ENCODE data around the gene DSN1.

Gene DSN1

DNA sequence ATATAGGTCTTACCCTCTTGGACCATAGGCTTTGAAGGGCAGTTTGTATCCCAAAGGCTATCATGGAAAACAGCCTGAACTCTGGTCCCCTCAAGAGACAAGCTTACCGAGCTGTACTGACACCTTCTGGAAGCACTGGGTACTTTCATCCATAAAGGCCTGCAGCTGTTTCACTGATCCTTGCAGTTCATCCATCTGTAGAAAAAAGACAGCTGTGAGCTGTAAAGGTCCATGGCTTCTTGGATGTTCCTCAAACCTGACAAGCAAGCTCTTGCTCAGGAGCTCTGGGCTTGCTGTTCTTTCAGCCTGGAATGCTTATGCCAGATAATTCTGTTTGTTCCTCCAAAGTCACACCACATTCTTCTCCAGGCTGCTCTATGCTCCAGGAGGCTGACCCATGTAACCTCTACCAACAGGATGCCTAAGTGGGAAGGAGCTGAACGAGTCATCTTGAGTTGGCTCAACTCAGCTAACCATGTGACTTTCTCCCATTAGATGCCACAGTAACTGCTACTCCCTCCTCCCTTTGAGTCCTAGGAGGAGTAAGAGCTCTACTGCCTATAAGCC is 18.8 kb downstream of the DSN1 start:
- no peak for FAIRE-seq

DNA sequence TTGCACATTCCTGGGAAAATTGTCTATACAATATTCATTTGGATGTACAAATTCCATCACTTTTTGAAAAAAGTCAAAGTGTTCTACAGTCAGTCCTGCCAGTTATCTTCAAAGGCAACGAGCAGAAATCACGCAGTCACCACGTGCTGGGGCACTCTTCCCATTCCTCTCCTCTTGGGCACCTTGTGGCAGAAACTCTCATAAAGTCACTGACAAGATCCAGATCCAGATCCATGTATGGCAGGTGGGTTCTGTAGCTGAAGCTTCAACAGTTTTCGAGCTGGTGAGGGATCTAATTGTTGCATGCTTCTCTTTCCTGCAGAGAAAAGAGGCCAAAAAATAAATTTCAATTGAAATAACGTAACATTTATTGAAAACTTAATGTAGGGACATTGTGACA is 21.0 kb downstream of the DSN1 start:
- FAIRE-seq, result no peak

DNA sequence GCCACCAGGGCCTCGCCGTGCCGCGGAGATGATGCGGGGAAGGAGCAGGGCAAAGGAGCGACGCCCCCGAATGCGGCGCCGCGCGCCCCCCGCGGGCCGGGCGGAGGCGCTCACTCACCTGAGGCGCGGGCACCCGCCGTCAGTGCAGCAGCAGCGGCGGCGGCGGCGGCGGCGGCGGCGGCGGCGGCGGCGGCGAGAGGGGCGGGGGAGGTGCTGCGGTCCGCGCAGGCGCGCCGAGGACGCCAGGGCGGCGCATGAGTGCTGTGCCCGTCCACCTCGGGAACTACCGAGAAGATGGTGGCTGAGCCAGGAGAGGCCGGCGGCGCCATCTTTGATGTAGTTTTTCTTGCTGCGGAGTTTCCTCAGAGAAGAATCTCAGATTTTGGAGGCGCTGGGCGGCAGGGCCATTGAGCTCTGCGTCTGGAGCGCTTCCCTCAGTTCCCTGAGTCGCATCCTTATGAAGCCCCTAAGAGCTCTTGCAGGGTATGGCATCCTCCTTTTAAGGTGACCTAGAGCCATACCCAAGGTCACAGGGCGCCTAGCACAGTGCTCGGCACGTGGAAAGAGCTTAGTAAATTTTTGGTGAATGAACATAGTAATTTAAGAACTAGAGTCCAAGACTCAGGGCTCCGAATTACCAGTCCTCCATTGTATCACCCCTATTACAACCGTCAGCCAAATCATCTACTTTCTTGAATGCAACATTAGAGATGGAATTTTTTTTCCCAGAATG is 27.5 kb downstream of the DSN1 start, which contains the start of gene NDRG3:
NDRG3 (minus strand) TSS at position 164 of the 733 bp plus-strand sequence. CDS start 24,355 bp downstream, outside the sequence.
- FAIRE-seq, result no peak

DNA sequence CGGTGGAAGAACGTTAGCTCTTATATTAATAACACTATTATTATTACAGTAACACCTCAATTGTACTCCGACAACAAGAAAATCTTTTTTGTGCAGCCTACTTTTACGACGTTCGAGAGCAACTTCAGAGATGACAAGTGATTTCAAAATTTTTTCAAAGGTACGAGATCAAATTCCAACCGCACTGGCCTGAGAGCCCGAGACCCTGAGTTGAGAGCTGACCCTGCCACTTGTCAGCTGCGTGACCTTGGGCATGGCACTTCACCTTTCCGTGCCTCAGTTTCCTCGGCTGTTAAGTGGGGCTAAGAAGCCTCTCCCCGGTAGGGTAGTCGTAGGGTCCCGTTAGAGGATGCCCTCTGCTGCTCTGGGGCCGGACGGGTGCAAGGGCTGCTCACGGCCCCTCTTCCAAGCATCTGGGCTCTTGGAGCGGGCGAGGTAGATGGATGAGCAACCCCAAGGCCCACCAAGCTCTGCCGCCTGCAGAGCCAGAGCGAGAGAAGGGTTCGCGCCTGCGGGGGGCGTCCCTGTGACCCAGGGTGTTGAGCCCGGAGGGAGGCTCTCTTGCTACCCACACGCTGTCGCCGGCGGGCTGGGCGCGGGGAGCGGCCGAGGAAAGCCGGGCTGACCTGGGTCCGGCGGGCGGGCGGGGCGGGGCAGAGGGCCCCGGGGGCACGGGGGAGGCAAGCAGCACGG is 28.2 kb downstream of the DSN1 start:
- FAIRE-seq, result no peak

DNA sequence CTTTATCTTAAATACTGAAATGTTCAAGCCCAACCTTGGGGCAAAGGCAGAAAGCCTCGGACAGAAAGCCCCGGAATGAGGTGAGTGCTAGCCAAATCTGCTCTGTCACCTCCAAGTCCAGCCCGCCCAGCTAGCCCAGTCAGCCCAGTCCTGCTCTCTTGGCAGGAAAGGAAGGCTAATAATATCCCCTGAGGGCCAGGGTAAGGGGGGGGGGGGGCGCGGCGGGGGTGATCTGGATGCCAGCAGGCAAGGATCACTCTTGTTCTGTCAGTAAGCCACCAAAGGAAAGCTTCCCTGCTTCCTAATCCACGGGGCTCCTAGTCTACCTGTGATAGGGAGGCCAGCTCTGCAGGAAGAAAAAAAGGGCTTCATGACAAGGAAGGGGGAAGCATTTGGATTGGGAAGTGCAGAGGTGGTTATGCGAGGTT is 28.8 kb downstream of the DSN1 start:
- FAIRE-seq, result no peak

DNA sequence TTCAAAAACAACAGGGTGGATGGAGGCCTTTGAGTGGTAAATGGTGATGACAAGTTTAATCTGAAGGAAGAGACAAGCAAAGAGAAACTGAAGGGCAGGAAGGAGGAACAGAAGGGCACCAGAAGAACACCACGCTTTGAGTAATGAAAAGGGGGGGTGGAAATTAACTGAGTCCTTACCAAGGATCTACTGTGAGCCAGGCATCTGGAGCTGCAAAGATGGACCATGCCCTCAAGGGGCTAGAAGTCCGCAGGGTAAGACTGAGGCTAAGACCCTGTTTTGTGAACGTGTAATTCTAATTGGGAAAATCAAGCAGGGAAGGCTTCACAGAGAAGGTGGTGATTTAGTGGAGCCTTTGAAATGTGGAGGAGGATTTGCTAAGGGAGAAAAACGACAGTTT is 29.3 kb downstream of the DSN1 start:
- no peak for FAIRE-seq

DNA sequence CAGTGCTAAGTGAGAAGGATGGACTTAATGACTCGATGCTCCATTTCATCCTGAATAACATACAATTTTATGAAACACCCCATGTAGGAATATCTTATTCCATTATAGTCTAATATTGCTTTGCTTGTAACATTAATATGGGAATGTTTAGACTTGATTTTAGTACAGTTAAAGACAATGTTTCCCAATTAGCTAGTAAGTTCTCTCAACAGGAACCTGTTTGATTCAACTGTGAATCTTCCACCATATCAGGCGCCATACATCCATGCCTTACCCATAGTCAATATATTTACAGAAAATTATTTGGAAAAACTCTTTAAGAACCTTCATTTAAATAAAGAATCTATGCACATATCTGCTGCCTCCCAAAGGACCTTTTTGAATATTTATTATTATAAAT is 31.0 kb downstream of the DSN1 start:
- no peak for FAIRE-seq

DNA sequence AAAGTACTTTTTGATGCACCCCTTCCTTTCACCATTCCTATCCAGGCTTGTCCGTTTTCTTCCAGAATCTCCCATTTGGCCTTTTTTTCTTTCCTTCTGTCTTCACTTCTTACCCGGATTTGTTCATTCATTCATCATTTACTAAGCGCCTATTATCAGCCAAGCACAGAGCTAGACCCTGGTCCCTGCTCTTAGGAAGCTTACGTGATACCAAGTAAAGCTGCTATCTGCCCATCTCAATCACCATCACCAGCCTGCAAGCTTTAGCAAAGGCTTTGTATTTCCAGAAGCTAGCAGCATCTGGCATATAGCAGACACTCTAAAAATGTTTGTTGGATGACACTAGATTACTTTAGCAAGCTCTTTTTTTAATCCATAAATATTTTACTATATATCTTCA is 32.5 kb downstream of the DSN1 start:
- FAIRE-seq, result no peak

DNA sequence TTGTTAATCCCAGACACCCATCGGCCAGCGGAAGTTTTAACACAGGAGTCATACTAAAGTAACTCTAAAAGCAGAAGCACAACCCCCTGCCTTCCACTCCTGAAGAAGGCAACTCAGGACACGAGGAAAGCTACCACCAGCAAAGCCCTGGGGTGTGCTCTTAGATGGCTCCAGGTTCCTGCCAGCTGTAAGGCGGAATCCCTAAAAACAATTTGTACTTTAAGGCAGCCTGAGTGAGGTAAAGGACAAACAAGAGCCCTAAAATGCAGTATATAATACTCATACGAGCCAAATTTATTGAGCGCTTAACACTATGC is 36.4 kb downstream of the DSN1 start:
- FAIRE-seq, result no peak

DNA sequence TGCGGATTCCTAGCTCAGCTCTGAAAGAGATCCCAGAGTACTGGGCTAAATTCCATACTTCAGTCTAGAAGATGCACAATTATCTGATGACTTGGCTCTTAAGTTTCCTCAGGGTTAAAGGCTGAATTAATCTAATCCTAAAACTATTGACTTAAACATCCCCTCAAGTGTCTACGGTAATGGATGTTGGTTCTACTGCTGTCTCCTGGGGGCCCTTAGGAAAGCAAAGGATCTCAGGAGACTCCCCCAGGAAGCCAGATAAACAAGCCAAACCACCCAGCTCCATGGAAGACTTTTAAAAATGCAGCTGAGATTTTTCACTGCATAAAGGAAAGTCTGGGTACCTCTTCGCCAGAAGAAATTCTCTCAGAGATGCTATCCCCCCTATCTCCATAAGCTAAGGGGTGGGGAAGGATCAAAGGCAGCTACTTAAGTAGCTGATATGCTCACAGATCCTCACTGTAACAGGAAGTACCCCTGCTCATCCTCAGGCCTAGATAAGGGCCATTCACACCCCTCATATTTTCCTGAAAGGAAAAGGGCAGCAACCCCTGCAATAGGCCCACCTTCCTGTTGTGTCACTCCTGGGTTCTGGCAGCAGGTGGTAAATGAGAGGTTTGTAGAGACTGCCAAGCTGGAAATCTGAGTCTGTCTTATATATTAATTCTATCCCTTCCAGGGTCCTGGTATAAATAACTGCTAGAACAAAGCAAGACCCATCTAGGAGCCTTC is 36.9 kb downstream of the DSN1 start:
- FAIRE-seq, result no peak

DNA sequence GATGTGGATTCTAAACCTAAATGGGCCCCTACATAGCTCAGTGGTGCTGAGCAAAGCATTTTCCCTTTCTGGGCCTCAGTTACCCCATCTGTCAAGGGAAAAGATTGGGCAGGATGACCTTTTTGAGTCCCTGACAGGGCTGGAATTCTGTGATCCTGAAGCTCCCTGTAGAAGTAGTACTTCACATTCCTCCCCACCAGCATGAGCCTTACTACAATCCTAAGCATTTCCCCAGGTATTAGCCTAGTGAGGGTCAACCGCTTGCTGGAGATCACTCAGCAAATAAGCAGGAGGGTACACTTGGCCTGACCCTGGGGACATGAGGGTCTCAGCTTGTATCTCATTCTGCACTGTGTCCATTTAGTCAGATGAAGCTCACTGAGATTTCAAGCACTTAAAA is 41.1 kb downstream of the DSN1 start:
- FAIRE-seq, result no peak

DNA sequence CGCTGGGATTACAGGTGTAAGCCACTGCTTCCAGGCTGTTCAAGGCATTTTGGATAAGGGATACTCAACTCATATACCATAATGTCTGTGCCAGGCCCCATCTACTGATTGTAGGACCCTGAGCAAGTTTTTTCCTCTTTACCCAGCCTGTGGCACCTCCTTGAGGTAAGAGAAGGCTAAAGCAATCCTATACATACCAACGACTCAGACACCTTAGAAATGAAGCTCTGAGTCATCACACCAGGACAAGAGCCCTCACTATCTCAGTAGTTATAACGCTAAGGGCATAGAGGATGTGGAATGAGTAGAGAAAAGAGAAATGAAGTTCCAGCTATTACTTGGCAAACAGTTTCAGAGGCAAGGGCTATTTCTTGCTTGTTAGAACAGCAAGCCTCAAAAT is 44.6 kb downstream of the DSN1 start:
- FAIRE-seq, result no peak

DNA sequence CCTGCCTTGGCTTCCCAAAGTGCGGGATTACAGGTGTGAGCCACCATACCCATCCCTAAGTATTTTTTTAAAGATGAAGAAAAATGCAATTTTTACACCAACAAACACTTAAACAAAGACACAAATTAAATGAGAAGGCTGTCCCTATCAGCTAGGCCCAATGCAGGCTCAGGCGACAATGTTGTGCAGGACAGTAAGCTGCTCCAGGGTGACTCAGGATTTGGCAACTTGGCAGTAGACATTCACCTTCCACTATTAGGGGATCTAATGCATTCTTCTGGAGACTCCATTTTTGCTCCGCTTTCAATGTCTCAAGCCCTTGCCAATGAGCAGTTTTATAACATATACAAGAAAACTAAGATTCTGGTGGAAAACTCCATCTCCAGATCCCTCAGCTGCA is 47.4 kb downstream of the DSN1 start:
- FAIRE-seq, result no peak

DNA sequence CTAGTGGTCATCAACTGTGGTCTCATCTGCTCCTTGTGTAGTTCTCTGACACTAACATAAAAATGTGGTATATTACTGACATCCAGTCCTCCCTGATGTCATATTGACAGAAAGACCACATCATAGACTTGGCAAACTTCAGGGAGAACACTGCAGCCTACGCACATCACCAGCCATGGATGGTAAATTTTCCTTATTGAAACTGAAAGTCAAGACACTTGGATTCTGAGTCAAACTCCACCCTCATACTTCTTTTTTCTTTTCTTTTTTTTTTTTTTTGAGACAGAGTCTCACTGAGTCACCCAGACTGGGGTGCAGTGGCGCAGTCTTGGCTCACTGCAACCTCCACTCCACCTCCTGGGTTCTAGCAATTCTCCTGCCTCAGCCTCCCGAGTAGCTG is 53.1 kb downstream of the DSN1 start:
- no peak for FAIRE-seq

DNA sequence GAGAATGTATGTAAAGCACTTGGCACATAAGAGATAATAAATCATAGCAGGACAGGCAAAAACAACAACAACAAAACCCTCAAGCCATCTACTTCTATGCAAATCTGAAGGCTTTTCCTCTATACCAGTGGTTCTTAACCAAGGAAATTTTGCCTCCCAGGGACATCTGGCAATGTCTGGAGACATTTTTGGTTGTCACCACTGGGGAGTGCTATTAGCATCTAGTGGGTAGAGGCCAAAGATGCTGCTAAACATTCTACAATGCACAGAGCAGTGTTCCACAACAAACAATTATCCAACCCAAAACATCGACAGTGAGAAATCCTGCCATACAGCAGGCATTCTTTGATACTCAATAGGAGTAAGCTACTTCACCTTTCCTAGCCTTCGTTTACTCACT is 55.9 kb downstream of the DSN1 start:
- FAIRE-seq, result no peak

DNA sequence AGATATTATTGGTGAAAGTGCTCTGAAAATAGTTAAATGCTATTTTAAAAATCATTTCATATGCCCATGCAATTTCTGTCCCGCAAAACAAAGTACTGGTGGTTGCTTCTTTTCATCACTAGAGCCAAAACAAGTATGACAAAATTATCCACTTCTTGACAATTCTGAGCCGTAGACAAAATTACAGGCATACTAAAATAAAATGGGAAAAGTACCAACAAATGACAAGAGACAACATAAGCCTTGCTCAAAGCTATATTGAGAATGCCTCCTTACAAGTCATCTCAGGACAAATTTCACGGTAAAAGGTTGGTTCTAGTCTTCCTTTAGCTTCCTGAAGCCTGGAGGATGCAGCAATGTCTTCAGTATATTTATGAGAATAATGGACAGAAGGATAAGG is 56.5 kb downstream of the DSN1 start:
- no peak for FAIRE-seq

DNA sequence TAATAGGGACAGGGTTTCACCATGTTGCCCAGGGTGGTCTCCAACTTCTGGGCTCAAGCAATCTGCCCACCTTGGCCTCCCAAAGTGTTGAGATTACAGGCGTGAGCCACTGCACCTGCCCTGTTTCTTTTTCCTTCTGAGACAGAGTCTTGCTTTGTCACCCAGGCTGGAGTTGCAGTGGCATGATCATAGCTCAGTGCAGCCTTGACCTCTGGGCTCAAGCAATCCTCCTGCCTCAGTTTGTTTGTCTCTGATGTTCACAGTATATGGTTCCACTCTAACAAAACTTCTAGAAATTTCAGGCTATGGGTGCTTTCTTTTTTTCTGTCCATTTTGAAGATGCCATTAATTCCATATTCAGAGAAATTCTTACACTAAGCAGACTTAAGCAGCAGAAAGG is 60.8 kb downstream of the DSN1 start:
- no peak for FAIRE-seq

DNA sequence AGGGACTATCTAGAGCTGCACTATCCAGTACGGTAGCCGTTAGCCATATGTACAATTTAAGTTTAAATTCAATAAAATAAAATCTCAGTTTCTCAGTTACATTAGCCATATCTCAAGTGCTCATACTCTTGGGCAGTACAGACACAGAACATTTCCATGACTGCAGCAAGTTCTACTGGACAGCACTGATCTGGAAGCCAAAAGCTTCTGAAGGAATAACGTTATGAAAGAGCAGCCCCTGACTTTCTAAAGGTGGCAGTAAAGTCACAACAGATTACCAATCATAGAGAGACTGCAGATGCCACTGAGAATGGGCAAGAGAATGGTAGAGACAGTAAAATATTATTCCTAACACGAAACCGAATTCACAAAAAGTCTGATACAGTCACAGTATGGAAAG is 64.4 kb downstream of the DSN1 start:
- no peak for FAIRE-seq

DNA sequence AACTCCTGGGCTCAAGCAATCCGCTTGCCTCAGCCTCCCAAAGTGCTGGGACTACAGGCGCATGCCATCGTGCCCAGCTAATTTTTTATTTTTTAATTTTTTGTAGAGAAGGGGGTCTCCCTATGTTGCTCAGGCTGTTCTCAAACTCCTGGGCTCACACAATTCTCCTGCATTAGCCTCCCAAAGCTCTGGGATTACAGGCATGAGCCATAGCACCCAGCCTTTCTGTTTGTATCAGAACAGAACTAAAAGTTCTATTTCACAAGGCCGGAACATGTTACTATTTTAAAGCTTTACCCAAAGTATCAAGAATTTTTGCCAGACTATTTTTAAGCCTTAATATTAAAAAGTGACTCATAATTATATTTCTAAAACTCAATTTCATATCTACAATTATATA is 70.0 kb downstream of the DSN1 start:
- no peak for FAIRE-seq

Measured in endometrium (tissue), 2 donors.